Measurements from ENCODE around the gene KCNG3. TPM values are rescaled to one million over a fixed set of nuclear protein-coding genes. Genes with fewer than 3 reads are reported as not detected.
"Not testable (repeated sequence)": the region's sequence is repeated elsewhere in the genome, so short reads cannot be mapped to it uniquely, and the experiment has no call there.

KCNG3 gene
- total RNA-seq, 1 donor from 2014 or later, result 0.16 TPM

DNA sequence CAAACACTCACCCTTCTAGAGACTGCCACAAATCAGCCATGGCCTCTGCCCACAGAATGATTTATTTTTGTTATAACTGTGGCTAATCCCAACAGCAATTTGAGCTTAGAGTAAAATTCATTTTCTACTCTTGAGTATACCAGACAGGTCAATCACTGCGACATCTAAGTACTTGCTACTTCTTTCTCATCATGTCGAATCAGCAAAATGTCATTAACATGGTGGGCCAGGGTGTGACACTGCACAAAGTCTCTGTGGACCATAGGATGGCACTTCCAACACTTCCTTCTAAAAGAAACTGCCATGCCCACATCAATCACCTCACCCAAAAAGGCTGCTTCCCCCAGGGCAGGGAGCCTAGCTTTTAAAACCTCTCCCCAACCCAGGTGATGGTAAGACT is 64.4 kb downstream of the KCNG3 start:
- DNase-seq, result no peak

DNA sequence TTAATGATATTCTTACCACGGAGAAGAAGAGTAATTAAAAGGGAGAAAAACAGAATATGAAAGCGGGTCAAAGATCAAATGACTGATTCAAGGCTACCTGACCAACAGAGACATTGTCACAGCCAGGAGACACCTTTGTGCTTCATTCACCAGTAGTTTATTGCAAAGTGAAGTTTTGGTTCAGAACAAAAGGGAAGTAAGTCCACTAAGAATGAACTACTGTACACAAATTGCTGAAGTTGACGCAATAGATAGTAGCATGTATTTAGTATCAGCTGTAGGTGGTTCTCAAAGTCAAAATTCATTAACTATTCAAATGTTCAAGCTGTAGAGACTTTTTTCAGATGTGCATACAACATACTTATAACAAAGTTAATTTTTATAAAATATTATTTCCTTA is 68.1 kb downstream of the KCNG3 start:
- DNase-seq, result no peak

DNA sequence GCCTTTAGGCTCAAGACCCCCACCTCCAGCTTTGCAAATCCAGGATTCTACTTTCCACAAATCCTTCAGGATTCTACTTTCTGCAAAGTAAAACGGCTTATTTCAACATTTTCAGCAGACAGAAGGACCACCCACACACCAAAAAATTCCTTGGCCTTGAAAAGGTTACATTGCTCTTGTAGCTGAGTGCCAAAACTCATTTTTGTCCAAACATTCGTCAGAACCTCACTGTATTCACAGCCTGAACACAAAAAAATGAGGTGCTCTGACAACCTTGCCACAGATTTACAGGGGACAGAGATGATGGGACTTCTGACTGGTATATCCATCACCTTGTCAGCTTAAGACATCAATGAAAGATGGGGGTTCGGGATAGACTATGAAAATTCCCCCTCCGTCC is 69.7 kb downstream of the KCNG3 start:
- no peak for DNase-seq

DNA sequence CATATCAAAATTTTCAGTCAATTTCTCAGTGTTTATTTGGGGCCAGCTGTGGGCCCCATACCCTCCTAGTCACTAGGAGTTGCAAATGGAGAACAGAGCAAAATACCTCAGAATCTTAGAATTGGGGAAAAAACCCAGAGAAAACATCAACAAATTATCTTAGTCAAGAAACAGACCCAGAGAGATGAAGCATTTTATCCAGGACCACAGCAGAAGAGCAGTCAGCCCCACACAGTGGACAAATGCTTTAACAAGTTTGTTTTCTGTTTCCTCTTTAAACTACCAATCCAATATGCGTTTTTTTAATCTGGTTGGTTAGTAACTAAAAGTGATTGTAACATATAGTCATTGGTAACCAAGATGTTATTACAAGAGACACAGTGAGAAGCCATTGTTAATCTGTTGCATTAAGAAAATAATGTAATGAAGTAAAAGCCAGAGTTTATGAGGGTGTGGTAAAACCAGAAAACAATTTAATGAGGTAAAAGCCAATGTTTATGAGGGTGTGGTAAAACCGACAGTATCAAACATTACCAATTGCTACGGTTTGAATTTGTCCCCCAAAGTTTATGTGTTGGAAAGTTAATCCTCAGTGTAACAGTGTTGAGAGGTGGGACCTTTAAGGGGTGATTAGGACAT is 72.1 kb downstream of the KCNG3 start:
- no peak for DNase-seq

DNA sequence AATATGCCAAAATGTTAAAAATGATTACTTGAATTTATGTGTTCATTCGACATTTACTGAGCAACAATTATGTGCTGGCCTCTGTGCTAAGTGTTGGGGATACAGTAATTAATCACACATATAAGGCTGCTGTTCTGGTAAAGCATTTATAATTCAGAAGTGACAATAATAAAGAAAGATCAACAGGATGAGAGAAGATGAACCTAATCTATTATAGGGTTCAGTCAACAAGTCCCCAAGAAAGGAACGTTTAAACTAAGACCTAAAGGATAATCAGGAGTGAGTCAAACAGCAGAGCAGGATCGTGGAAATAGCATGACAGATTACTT is 72.7 kb downstream of the KCNG3 start:
- DNase-seq, result no peak

DNA sequence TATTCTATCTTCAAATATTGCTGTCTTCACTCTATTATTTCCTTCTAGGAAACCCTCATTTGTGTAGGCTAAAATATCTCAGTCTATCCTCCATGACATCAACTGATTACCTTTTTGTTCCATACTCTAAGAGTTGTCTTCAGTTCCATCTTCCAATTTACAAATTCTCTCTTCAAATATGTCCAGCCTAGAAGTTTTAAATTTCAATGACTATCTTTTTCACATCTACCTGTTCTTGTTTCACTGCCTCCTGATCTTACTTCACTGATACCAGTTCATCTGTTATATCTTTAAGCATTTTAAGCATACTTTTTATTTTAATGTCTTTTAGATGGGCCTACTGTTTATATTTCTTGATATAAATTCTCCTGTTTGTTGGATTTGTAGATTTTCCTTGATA is 79.1 kb downstream of the KCNG3 start:
- no peak for DNase-seq

DNA sequence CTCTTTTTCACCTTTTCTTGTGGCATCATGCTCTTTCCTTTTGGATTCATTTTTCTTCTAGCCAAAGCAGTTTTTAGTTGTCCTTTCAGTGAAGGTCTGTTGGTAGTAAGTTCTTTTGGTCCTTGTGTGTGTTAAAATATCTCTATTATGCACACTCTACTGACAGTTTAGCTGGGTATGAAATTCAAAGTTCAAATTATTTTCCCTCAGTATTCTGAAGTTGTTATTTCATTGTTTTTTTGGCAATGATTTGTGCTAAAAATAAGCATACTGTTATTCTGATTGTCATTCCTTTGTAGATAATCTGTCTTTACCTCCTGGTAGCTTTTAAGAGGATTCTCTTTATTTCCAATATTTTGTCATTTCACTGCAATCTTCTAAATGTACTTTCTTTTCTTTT is 79.6 kb downstream of the KCNG3 start:
- DNase-seq, result no peak

DNA sequence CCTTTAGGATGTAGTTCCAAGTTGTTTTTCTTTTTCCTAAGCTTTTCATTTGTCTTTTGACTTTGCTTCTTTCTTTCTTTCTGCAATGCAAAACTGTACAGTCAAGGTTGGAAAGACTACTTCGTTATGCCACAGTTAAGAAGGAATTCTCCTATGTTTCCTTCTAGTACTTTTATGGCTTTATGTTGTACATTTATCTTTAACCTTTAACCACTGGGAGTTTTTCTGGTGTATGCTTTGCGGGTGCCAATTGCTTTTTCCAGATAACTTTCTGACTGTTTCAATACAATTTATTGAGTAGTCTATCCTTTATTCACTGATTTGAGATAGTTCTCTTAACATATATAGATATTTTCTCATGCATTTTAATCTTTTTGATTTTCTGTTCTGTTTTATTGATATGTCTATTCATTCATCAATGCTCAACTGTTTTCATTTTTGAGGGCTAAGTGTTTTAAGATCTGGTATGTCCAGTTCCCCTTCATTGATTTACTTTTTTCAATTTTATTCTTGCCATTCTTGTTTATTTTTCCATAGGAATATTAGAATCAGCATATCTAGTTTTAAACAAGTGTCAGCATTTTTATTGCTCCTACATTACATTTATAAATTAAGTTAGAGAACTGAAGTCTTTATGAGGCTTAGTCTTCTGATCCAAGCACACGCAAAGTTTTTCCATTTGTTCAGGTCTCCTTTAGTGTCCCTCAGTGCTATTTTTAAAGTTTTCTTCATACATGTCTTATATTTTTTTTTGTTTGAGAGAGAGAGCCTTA is 82.9 kb downstream of the KCNG3 start:
- no peak for DNase-seq

DNA sequence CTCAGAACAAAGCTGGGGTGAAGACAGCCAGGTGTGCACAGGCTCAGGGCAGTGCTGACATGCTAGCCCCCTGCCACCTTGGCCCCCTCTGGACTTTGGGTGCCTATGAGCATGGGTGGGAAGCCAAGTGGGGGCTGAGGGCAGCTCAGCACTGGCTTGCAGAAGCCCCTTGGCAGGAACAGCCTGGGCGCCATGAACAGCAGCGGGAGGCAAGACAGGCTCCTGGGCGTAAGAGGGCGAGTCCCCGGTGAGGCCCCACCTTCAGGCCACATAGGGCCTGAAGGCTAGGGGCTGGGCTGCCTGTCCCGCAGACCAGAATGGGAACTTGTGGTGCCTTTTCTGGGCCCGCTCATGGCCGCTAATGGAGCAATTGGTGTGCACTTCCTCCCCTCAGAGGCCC is 85.8 kb downstream of the KCNG3 start:
- no peak for DNase-seq

DNA sequence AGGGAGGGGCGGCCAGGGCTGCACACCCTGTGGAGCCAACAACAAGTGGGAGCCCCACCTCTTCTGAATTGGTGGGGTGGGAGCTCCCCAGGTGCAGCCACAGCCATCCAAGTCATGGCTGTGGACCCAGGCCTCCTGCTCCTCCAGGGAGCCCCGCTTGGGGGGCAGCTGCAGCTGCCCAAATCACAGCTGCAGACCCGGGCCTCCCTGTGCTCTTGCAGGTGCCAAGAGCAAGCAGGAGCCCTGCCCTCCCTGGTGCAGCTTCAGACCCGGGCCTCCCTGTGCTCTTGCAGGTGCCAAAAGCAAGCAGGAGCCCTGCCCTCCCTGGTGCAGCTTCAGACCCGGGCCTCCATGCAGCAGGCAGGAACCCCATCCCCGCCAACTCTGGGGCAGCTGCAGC is 86.3 kb downstream of the KCNG3 start:
- no peak for DNase-seq

DNA sequence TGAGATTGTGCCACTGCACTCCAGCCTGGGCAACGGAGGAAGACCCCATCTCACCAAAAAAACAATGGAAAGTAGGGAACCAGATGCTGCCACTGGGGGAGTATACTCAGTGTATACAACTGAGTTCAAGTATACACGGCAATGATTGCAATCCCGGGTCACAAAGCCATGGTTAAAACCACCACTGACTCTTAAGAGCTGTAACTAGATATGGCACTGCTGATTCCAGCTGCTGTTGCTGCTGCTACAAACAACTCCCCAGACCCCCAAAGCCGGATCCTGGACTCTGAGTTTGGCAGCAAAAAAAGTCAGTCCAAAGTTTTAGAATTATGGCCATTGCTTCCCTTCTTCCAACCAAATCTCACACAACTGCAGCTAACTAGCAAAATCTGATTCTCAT is 89.1 kb downstream of the KCNG3 start:
- no peak for DNase-seq

DNA sequence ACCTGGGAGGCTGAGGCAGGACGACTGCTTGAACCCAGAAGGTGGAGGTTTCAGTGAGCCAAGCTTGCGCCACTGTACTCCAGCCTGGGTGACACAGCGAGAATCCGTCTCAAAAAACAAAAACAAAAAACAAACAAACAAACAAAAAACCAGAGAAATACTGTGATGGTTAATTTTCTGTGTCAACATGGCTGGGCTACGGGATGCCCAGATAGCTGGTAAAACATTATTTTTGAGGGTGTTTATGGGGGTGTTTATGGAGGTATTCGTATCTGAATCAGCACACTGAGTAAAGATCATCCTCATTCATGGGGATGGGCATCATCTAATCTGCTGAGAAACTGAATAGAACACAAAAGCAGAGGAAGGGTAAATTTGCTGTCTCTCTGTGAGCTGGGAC is 92.0 kb downstream of the KCNG3 start:
- DNase-seq, result no peak

DNA sequence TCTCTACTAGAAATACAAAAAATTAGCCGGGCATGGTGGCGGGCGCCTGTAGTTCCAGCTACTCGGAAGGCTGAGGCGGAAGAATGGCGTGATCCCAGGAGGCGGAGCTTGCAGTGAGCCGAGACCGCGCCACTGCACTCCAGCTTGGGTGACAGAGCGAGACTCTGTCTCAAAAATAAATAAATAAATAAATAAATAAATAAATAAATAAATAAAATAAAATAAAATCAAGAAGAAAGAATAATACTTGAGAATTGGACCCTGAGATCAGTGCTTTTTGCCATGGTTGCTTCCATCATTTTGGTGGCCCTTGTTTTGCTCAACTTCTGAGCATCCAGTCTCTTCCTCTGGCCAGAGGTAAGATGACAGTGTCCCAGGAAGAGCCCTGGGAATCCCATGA is 95.7 kb downstream of the KCNG3 start:
- not testable (repeated sequence) for DNase-seq

DNA sequence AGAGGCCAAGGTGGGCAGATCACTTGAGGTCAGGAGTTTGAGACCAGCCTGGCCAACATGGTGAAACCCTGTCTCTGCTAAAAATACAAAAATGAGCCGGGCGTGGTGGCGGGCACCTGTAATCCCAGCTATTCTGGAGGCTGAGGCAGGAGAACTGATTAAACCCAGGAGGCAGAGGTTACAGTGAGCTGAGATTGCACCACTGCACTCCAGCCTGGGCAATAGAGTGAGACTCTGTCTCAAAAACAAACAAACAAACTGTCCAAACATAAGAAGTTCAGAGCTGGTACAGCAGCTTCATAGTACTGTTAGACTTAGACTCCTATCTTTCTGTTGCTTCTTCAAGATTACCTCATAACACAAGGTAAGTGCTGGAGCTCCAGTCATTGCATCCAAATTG is 100.5 kb downstream of the KCNG3 start:
- not testable (repeated sequence) for DNase-seq

DNA sequence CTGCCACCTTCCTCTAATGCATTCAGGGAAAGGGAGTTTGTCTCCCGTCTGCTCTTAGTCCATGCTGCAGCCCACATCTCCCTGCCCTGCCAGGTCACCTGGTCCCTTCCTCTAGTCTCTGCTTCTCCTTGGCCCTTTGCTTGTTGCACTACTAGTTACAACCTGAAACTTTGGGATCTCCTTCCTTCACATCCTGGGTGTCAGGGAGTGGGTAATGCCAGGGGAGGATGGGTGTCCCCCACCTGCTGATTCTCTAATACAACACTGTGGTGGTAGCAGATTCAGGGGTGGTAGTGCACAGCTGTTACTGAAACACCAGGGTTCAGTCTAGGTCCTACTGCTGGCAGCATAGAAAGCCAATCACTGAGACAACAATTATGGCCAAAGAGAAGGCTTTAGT is 101.6 kb downstream of the KCNG3 start:
- DNase-seq, result no peak

Small RNA genes within 50 kb of the gene (small RNA-seq; reads per million reads assigned to genes)
- gene RF00017 (not detected), gene RF00612 (not detected)

Other genes with a start within 250 kb of the KCNG3 start
- gene COX7A2L, start 132.8 kb downstream of the KCNG3 start, total RNA-seq, result 145 TPM
- gene MTA3, start 74.7 kb upstream of the KCNG3 start, total RNA-seq, result 37.0 TPM